ENCODE measurements around the gene CHN2. TPM values are rescaled to one million over a fixed set of nuclear protein-coding genes. Genes with fewer than 3 reads are reported as not detected.

CHN2 gene
- total RNA-seq, 2 experiments from 2014 or later, result 2.1 to 3.5 TPM

GRCh38 chr7:29495653-29496052, 301.1 kb downstream of the CHN2 start:
- TF ChIP-seq, protein P1, sequence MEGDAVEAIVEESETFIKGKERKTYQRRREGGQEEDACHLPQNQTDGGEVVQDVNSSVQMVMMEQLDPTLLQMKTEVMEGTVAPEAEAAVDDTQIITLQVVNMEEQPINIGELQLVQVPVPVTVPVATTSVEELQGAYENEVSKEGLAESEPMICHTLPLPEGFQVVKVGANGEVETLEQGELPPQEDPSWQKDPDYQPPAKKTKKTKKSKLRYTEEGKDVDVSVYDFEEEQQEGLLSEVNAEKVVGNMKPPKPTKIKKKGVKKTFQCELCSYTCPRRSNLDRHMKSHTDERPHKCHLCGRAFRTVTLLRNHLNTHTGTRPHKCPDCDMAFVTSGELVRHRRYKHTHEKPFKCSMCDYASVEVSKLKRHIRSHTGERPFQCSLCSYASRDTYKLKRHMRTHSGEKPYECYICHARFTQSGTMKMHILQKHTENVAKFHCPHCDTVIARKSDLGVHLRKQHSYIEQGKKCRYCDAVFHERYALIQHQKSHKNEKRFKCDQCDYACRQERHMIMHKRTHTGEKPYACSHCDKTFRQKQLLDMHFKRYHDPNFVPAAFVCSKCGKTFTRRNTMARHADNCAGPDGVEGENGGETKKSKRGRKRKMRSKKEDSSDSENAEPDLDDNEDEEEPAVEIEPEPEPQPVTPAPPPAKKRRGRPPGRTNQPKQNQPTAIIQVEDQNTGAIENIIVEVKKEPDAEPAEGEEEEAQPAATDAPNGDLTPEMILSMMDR (IDR thresholded peaks at IDR 0.05), result no peak
- ChIA-PET CTCF (no interaction called here), POLR2A (no interaction called here)
- Mint-ChIP-seq H3K27me3 (no peaks in the 10 kb centered on the region), H3K36me3 (ENCODE audit: low read depth) (no peaks in the 10 kb centered on the region), H3K4me1 (ENCODE audit: low read depth) (no peaks in the 10 kb centered on the region), H3K27ac (no peak overlapping the region), H3K4me3 (no peak overlapping the region), H3K9me3 (no peaks in the 10 kb centered on the region)
- Histone ChIP-seq H3K27ac (ENCODE audit: low read depth in 1 of 2, low read length in 2 of 2) (no peak overlapping the region), H3K27me3 (ENCODE audit: control insufficient read depth in 1 of 2, insufficient read depth in 2 of 2, low read length in 2 of 2) (no peaks in the 10 kb centered on the region), H3K9me3 (ENCODE audit: control insufficient read depth in 1 of 2, insufficient read depth in 1 of 2, low read length in 2 of 2) (no peaks in the 10 kb centered on the region), H3K4me1 (ENCODE audit: insufficient read depth, low read length) (no peaks in the 10 kb centered on the region), H3K4me3 (ENCODE audit: low read length) (no peak overlapping the region), H3K36me3 (ENCODE audit: insufficient read depth, low read length) (no peaks in the 10 kb centered on the region)
- no peak for DNase-seq
- intact Hi-C loops (cut with DNase I, micrococcal nuclease), result no loop called here
- ATAC-seq (ENCODE audit: poor library complexity), result no peak

- CTCF ChIA-PET, result no interaction called here
- H3K27me3 ChIP-seq (ENCODE audit: control insufficient read depth in 1 of 2, insufficient read depth in 2 of 2, low read length in 2 of 2), result no peaks in the 10 kb centered on the region
- POLR2A ChIA-PET, result no interaction called here
- H3K27me3 Mint-ChIP-seq, result no peaks in the 10 kb centered on the region
- DNase-seq (no peak), ATAC-seq (ENCODE audit: poor library complexity) (no peak)
- H3K4me3 Mint-ChIP-seq, result no peak overlapping the region
- H3K27ac Mint-ChIP-seq, result no peak overlapping the region
- intact Hi-C loops (cut with DNase I, micrococcal nuclease), result no loop called here
- no peaks in the 10 kb centered on the region for H3K9me3 ChIP-seq (ENCODE audit: control insufficient read depth in 1 of 2, insufficient read depth in 1 of 2, low read length in 2 of 2)
- H3K4me3 ChIP-seq (ENCODE audit: low read length), result no peak overlapping the region
- no peaks in the 10 kb centered on the region for H3K9me3 Mint-ChIP-seq
- H3K4me1 ChIP-seq (ENCODE audit: insufficient read depth, low read length), result no peaks in the 10 kb centered on the region
- no peaks in the 10 kb centered on the region for H3K4me1 Mint-ChIP-seq (ENCODE audit: low read depth)
- H3K36me3 Mint-ChIP-seq (ENCODE audit: low read depth), result no peaks in the 10 kb centered on the region
- TF ChIP-seq, protein P1 (IDR thresholded peaks at IDR 0.05), result no peak
- no peak overlapping the region for H3K27ac ChIP-seq (ENCODE audit: low read depth in 1 of 2, low read length in 2 of 2)
- no peaks in the 10 kb centered on the region for H3K36me3 ChIP-seq (ENCODE audit: insufficient read depth, low read length)
These were observed 301.9 kb downstream of the CHN2 start for GRCh38 chr7:29496355-29497020.

DNA sequence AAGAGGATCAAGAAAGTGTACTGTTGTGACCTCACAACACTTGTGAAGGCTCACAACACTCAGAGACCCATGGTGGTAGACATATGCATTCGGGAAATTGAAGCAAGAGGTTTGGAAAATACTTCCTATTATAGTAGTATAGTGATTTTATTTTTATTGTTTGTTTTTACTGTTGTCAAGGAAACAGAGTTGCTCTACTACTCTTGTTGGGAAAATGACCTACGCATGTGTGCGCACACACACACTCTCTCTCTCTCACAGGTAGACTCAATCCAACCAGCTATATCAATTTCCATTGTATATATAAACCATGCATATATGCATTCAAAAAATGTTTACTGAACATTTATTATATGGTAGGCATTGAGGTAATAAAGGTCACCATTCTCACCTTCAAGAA, 305.4 kb downstream of the CHN2 start:
- no peaks in the 10 kb centered on the region for H3K9me3 ChIP-seq (ENCODE audit: control insufficient read depth in 1 of 2, insufficient read depth in 1 of 2, low read length in 2 of 2)
- no peaks in the 10 kb centered on the region for H3K36me3 Mint-ChIP-seq (ENCODE audit: low read depth)
- DNase-seq, result no peak
- H3K27me3 ChIP-seq (ENCODE audit: control insufficient read depth in 1 of 2, insufficient read depth in 2 of 2, low read length in 2 of 2), result no peaks in the 10 kb centered on the region
- no peak for ATAC-seq (ENCODE audit: poor library complexity)
- no peak overlapping the region for H3K4me3 ChIP-seq (ENCODE audit: low read length)
- H3K4me3 Mint-ChIP-seq, result no peak overlapping the region
- intact Hi-C loops (cut with DNase I, micrococcal nuclease), result loop anchor here in 1 of 2 experiments (5.0 kb wide), 1 partner anchor 553 kb away; no protein-coding TSS in a partner anchor
- no peaks in the 10 kb centered on the region for H3K4me1 ChIP-seq (ENCODE audit: insufficient read depth, low read length)
- H3K36me3 ChIP-seq (ENCODE audit: insufficient read depth, low read length), result no peaks in the 10 kb centered on the region
- POLR2A ChIA-PET, result no interaction called here
- H3K9me3 Mint-ChIP-seq, result no peaks in the 10 kb centered on the region
- no peak overlapping the region for H3K27ac ChIP-seq (ENCODE audit: low read depth in 1 of 2, low read length in 2 of 2)
- no peak overlapping the region for H3K27ac Mint-ChIP-seq
- H3K4me1 Mint-ChIP-seq (ENCODE audit: low read depth), result no peaks in the 10 kb centered on the region
- CTCF ChIA-PET, result no interaction called here
- H3K27me3 Mint-ChIP-seq, result no peaks in the 10 kb centered on the region
- TF ChIP-seq, protein P1 (IDR thresholded peaks at IDR 0.05), result no peak

All from CD4-positive, alpha-beta T cell (primary cell).